Fibroblast of pulmonary artery (primary cell): ENCODE data around the gene INPP4A.

ENCODE experiments used
- DNase-seq: peaks from one replicate; pipeline ENCODE4 v3.0.0-alpha.2; 2010; ENCODE audit warnings: low read depth
- H3K4me3 ChIP-seq: replicated peaks from 2 replicates; pipeline ENCODE4 v1.5.1; 2011; ENCODE audit warnings: low read depth, mild to moderate bottlenecking, control low read depth, low read length, moderate library complexity
- CTCF ChIP-seq: IDR thresholded peaks from 2 replicates; pipeline ENCODE4 v1.5.1; 2011; ENCODE audit warnings: mild to moderate bottlenecking, control low read depth, low read length, inconsistent platforms; ENCODE audit errors: missing control alignments

Gene INPP4A

GRCh38 chr2:98601532-98602132, 157.0 kb downstream of the INPP4A start:
- no peak overlapping the region for H3K4me3 ChIP-seq
- peak; percentile 60 for DNase-seq
- TF ChIP-seq CTCF, result peak; percentile 78

GRCh38 chr2:98604547-98604946, 159.9 kb downstream of the INPP4A start:
- no peak overlapping the region for H3K4me3 ChIP-seq
- DNase-seq, result no peak

GRCh38 chr2:98605076-98605475, 160.4 kb downstream of the INPP4A start:
- no peak overlapping the region for H3K4me3 ChIP-seq
- DNase-seq, result no peak
- no peak for TF ChIP-seq CTCF

More at GRCh38 chr2:98604547-98604946, 159.9 kb downstream of the INPP4A start:
- no peak for TF ChIP-seq CTCF

GRCh38 chr2:98606431-98606830, 161.8 kb downstream of the INPP4A start:
- no peak overlapping the region for H3K4me3 ChIP-seq
- DNase-seq, result no peak
- no peak for TF ChIP-seq CTCF

- no peak for TF ChIP-seq CTCF
- H3K4me3 ChIP-seq, result peak overlapping the region; percentile 79
These were observed 162.4 kb downstream of the INPP4A start for GRCh38 chr2:98607104-98607503.

GRCh38 chr2:98607741-98608115, 163.1 kb downstream of the INPP4A start:
- H3K4me3 ChIP-seq, result peak overlapping the region; percentile 79
- DNase-seq, result peak; percentile 20
- no peak for TF ChIP-seq CTCF

More at GRCh38 chr2:98607104-98607503, 162.4 kb downstream of the INPP4A start:
- DNase-seq, result no peak
